HG03103 (cell line): ENCODE data around the gene CELSR1.

Experiments used
- ATAC-seq: cut with Tn5 transposase; IDR thresholded peaks from one replicate; pipeline ENCODE4 v1.9.1; 2021; ENCODE audit warnings: low read depth; ENCODE audit not compliant: unreplicated experiment

CELSR1 gene

GRCh38 chr22:46576556-46577367 is 39.3 kb upstream of the CELSR1 start:
- no peak for ATAC-seq

- ATAC-seq, result no peak
Measured at GRCh38 chr22:46575911-46576555, 38.6 kb upstream of the CELSR1 start.

DNA sequence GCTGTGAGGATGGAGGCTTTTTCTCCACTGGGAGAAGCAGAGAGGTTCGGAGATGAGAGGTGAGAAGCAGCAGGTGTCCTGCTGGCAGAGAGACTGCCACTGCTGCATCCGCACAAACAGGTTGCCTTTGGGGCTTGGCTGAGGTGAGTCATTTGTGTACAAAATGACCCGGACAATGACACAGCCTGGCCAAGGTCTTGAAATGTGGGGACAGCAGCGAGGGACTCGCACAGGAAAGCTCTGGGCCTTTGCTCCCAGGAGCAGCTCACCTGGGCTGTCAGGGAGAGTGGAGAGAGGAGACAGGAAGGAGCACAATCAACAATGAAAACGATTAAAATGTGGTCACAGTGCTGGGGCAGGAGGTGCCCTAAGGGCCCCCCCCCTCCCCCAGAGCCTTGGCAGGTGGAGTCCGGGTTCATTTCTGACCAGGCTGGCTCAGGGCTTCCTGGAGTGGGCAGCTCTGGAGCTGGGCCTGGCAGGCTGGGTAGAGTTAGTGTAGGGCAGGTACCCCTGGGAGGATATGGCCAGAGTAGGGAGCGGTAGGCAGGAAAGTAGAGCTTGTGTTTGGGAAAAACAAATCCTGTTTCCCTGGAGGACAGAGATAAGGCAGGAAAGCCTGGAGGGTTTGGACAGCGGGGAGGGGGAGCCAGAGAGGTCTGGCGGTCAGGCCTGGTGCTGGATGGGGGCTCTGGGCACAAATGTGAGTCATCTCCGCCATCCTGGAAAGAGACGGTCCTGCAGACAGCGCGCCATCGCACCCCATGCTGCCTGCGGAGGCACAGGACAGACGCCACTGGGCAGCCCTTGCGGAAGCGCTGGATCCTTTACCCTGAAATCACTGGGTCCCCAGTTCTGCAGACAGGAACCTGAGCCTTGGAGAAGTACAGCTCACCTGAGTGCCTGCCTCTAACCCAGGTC is 37.8 kb upstream of the CELSR1 start:
- no peak for ATAC-seq

- ATAC-seq, result no peak
Measured at GRCh38 chr22:46574438-46574992, 37.1 kb upstream of the CELSR1 start.

DNA sequence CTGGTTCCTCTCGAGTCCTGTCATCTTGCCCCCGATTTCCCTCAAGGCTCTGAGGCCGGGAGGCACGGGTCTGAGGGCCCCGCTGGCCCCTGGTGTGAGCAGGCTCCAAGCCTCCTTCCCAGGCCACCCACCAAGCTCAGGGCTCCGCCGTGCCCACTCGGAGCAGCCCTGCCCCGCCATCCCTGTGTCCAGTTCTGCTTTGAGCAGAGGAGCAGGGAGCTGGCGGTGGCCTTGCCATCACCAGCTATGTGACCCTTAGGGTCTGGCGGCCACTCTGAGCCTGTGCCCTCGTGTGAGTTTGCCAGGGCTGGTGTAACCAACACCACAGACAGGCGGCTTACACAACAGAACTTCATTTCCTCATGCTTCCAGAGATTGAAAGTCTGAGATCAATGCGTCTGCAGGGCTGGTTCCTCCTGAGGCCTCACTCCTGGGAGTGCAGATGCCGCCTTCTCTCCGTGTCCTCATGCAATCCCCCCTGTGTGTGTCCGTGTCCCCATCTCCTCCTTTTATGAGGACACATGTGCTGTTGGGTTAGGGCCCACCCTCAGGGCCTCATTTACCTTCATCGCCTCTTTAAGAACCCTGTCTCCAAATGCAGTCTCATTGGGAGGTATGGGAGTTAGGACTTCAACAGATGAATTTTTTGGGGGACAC is 36.5 kb upstream of the CELSR1 start:
- no peak for ATAC-seq

DNA sequence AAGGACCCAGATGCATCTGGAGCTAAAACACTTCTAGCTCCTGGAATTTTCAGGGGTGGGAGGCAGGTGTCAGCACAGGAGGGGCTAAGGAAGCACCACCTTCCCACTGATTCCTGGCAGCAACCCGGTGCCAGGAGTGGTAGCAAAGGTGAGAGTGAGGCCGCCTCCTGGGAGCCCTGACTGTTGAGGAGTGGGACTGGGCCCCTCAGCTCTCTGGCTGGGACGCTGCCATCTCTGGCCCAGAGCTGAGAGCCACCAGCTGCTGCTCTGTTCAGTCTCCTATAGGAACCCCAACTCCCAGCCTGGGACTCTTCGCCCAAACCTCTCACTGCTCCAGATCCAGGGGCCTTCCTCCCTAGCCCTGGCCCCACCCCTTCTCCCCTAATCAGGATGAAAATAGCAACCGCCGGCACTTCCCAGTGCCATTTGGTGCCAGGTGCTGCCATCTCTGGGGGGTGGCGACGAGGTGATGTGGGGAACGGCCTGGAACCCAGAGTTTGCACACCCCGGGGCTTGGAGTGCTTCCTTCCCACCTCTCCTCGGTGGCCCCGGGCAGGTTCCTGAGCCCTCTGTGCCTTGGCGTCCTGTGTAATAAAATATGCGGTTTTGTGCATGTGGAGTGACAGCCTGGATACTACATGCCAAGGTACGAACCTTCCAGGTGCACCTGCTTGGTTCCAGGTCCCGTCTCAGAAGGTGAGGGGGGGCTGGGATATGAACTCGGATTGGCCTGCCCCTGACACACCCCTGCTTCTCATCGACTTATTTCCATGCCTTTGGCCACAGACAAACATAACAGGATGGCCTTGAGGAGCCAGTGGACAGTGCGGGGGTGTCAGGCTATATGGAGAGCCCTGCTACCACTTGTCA is 35.7 kb upstream of the CELSR1 start:
- no peak for ATAC-seq

- no peak for ATAC-seq
Measured at GRCh38 chr22:46571642-46572250, 34.3 kb upstream of the CELSR1 start.

GRCh38 chr22:46569848-46570695 is 32.7 kb upstream of the CELSR1 start:
- no peak for ATAC-seq

GRCh38 chr22:46569055-46569847 is 31.8 kb upstream of the CELSR1 start:
- ATAC-seq, result no peak

- ATAC-seq, result no peak
Measured at GRCh38 chr22:46568102-46568809, 30.8 kb upstream of the CELSR1 start.

GRCh38 chr22:46567471-46567870 is 30.1 kb upstream of the CELSR1 start:
- ATAC-seq, result no peak

DNA sequence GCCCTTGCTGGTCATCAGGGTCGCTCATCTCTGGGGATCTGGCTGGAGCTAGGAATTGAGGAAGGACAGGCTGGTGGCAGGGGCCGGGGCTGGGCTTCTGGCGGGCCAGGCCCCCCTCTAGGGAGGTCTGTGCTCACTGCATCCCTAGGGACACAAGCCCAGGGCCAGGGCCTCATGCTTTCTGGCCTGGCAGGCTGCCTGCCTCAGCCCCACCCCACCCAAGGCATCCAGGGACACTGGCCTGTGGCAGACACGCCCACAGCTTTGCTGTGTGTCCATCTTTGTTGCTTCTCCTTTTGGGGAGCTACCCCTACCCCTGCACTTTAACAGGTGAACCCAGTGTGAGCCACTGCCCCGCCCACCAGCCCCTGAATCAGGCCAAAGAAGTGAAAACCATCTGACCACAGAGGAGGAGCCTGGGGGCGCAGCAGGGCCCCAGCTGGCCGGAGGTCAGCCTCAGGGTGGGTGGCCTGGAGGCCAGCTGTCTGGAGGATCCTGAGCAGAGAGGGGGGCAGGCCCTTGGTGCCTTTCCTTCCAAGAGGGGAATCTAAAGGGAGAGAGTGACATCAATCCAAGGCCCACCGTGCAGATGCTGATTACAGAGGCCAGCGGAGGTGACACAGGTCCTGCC is 26.8 kb upstream of the CELSR1 start:
- ATAC-seq, result no peak

DNA sequence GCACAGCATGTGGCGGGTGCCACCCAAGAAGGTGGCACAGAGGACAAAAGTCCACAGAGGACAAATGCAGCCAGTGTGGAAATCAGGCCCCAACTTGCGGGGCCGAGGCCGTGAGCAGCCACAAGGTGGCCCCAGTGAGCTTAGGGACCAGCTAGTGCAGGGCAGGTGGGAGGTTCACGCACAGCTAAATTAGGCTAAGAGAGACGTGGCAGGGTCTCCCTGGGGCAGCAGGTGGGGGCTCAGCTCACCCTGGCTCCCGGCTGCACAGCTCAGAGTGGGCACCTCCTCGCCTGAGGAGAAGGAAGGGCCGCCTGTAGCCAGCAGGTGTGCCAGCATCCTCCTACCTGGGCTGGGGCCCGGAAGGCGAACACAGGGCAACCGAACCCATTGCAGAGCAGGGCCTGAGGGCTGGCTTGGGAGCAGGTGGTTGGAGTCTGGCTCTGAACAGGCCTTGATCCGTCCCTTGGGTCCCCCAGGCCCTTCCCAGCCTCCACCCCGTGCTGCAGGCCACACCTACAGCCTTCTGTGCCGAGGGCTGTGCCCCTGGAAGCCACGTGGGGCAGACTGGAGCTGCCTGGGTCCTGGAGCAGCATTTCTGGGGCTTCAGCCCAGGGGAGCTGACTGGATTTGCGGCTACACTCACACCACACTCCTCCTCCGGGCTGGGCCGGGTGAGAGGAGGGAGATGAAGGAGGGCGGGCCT is 26.1 kb upstream of the CELSR1 start:
- ATAC-seq, result no peak

DNA sequence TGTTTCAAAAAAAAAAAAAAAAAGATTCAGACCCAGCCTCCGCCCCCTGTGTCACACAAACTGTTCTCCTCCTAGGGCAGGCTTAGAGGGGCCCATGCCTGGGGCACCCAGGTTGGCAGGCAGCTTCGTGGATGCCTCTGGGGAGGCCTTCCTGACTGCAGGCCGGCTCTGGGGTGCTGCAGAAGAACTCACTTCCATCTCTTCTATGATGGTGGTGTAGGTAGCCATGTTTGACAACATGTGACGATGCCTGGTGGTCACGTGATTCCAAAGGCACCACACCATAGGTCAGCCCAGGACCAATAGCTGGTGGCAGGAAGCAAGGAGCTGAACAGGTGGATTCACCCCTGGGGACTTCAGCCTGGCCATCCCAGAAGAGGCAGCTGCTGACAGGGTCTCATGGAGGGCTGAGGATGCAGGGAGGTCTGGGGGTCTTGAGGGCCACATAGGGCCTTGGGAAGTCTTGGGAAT is 24.1 kb upstream of the CELSR1 start:
- no peak for ATAC-seq

DNA sequence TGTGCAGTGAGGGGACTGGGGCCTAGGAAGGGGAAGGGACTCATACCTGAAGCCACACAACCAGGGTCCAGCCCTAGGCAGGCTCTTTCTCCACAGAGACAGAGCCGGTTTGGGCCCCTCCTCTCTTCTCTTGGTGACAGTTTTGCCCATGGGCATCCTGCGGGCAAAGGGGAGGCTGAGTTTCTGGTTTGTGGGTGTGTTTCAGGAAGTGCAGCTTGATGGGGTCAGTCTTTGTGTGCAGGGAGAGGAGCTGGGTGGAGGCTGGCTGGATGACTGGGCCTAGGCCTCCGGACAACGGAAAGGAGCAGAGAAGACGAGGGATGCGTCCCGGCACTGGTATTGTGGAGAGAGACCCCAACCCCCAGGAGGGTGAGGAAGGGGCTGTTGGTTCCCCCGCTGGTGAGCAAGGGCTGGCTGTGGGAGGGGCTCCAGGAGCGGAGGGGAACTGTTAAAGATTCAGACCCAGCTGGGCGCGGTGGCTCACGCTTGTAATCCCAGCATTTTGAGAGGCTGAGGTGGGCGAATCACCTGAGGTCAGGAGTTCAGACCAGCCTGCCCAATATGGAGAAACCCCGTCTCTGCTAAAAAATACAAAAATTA is 23.4 kb upstream of the CELSR1 start:
- ATAC-seq, result no peak
